HCEC 1CT (cell line): ENCODE measurements around the gene DNAJC4.

Experiments
- DNase-seq: peaks from one replicate; pipeline ENCODE4 v3.0.0-alpha.2; 2017

The DNAJC4 gene

DNA sequence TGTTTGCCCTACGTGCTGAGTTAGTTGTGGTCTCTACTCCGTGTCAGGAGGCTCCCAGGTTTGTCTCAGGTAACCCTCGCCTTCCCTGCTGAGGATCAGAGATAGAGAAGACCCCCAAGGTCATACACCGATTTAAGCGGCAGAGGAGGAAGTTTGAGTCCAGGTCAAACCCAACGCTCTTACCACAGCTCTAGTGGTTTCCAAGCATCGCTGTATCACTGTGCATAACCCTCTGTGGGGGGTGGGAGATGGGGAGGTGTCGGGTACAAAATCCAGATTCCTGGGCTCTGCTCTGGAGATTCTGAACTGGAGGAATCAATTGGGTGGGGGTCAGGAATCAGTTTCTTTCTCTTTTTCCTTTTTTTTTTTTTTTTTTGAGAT lies 627 bp downstream of the DNAJC4 start:
- DNase-seq = no peak

GRCh38 chr11:64231546-64231945 lies 1.2 kb downstream of the DNAJC4 start:
- DNase-seq = no peak

DNA sequence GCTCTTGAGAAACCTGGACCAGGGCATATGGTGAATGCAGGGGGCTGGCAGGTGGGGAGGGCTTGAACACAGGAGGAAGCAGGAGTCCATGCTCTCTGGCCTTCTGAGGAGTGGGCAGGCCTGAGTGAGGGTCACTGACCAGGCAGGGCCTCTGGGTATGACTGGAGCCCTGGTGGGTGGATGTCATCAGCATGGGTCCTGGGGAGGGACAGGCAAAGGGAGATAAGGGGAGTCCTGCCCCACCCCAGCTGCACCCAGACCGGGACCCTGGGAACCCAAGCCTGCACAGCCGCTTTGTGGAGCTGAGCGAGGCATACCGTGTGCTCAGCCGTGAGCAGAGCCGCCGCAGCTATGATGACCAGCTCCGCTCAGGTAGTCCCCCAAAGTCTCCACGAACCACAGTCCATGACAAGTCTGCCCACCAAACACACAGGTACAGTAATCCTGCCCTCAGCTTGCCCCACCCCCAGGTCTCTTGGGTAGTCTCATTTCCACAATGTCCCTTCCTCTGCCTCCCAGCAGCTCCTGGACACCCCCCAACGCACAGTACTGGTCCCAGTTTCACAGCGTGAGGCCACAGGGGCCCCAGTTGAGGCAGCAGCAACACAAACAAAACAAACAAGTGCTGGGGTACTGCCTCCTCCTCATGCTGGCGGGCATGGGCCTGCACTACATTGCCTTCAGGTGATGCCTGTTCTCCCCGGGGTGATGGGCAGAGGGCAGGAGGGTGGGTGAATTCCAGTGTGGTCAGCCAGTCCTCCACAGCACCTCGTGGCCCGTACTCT lies 2.0 kb downstream of the DNAJC4 start:
- no peak for DNase-seq

DNA sequence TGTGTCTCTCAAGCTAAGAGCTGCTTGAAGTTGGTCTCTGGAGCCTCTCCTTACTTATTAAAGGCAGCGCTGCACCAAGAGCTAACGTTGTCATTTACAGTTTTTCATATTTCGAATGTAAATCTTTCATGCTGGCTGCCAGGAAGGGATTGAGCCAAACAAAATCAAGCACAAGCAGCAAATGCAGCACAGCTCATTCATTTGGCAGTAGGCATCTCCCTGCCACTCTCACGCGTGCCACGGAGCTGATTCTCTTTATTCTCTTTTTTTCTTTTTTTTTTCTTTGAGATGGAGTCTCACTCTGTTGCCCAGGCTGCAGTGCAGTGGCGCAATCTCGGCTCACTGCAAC lies 2.6 kb downstream of the DNAJC4 start:
- DNase-seq = no peak

DNA sequence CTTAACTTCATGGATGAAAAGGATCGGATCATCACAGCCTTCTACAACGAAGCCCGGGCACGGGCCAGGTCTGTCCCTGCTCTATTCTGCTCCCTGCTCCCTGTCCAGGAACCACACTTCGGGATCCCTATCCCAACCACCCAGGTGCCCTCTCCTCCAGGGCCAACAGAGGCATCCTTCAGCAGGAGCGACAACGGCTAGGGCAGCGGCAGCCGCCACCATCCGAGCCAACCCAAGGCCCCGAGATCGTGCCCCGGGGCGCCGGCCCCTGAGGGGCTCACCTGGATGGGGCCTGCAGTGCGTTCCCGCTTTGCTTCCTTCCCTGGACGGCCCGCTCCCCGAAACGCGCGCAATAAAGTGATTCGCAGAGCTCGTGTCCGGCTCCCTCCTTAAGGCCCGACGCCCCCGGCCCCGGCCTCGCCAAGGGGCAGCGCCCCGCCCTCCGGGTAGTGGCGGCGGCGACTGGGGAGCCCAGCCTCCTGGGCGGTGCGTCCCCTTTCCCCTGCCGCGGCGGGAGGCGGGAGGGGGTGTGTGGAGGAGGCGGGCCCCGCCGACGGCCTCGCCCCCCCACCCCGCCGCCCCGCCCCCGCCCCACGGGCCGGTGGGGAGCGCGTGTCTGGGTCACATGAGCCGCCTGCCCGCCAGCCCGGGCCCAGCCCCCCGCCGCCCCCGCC lies 3.7 kb downstream of the DNAJC4 start, which contains the start of gene VEGFB:
Gene VEGFB, plus strand, starts transcription at position 672 of the 674 bp plus-strand sequence. CDS start 250 bp downstream, outside the sequence.
- no peak for DNase-seq

- no peak for DNase-seq
These were observed 4.5 kb downstream of the DNAJC4 start for GRCh38 chr11:64234647-64235379.

DNA sequence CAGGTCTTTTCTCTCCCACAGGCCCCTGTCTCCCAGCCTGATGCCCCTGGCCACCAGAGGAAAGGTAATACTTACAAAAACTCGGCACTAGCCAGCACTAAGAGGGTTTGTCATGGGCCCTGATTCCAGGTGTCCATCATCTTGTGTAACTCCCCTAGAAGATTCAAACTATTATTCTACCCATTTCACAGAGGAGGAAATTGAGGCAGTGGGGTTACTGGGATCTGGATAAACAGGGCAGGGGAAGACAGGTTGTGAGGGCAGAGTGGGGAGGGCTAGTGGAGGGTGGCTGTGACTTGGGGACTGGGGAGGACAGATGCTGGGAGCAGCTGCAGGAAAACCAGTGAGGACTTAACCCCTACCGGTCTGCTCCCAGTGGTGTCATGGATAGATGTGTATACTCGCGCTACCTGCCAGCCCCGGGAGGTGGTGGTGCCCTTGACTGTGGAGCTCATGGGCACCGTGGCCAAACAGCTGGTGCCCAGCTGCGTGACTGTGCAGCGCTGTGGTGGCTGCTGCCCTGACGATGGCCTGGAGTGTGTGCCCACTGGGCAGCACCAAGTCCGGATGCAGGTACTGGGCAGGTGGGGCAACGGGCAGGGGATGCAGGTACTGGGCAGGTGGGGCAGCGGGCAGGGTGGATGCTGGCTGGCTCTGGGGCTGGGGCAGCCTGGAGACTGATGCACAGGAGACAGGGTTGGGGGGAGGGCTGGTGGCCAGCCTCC lies 5.3 kb downstream of the DNAJC4 start:
- DNase-seq = no peak

- no peak for DNase-seq
These were observed 7.2 kb downstream of the DNAJC4 start for GRCh38 chr11:64237484-64237951.

DNA sequence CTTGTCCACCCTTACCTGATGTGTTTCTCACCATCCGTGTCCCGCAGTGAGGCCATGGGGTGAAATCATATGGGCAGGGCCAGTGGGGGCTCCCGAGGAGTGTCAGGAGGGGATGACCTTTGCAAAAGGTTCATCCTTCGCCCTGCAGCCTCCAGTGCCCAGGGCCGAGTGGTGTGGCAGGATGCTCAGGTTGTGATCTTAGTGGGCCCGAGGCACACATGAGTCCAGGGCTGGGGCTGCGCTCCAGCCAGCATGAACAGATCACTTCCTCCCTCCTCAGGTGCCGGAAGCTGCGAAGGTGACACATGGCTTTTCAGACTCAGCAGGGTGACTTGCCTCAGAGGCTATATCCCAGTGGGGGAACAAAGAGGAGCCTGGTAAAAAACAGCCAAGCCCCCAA lies 7.7 kb downstream of the DNAJC4 start:
- DNase-seq = no peak

GRCh38 chr11:64238999-64239398 lies 8.7 kb downstream of the DNAJC4 start:
- no peak for DNase-seq

GRCh38 chr11:64239662-64240434 lies 9.5 kb downstream of the DNAJC4 start:
- no peak for DNase-seq

- peak; percentile 94 for DNase-seq
These were observed 10.3 kb downstream of the DNAJC4 start, which contains the start of gene FKBP2 for GRCh38 chr11:64240435-64241240. Gene FKBP2 (plus strand): TSS chr11:64241095. CDS start chr11:64242388, 1,293 bp downstream.

- DNase-seq = peak; percentile 99
These were observed 10.8 kb downstream of the DNAJC4 start for GRCh38 chr11:64241241-64241490.

DNA sequence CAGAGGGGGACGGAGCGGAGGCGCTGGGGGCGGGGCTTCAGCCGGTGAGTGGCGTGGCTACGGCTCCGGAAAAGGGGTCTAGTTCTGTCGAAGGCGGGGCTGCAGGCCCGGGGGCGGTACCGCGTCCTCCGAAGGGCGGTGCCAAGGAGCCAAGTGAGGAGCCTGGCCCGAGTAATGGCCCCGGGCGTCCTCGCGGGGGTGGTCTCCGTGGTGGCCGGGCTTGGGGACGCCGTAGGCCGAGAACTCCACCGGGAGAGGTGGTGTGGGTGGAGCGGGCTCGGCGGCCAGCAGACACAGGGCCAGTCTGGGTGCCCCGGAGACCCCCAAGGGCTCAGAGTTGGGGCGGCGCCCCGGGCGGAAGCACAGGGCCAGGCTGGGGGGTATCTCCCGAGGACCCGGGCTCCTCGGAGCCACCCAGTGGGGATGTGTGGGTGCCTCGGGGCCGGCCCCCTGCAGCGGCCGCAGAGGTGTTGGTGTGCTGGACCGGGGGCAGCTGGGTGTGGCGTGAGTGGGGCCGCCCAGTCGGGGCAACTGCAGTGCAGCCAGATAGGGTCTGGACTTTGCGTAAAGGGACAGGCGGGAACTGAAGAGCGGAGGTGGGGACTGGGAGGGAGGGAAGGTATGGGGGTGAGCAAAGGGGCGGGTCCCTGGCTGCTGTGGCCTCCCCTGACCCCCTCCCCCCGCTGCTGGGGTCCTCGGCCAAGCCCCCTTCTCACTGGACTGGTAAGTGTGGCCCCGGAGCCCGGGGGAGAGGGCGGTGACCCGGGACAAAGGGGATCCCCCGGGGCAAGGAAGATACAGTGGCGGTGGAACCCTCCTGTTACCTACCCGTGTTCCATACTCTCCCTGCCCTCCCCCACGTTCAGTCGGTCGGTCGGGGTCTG lies 11.4 kb downstream of the DNAJC4 start:
- peak; percentile 20 for DNase-seq

- DNase-seq = no peak
These were observed 13.0 kb downstream of the DNAJC4 start for GRCh38 chr11:64243236-64243854.

DNA sequence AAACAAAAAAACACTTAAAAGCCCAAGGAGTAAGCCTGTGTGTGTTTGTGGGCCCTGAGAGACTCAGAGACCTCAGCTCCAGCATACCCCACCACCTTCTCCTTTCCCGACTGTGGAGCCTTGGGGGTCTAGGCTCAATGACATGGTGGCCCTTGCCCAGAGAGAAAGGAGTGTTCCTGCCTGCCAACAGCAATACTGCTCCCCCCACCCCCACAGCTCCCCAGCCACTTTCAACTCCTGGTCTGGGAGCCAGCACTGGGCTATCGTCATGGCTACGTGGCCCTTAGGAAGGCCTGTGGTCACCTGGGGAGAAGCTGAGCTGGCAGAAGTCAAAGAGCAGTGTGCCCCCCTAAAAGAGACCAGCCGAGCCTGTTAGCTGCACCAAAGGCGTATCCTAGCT lies 13.8 kb downstream of the DNAJC4 start:
- no peak for DNase-seq

DNA sequence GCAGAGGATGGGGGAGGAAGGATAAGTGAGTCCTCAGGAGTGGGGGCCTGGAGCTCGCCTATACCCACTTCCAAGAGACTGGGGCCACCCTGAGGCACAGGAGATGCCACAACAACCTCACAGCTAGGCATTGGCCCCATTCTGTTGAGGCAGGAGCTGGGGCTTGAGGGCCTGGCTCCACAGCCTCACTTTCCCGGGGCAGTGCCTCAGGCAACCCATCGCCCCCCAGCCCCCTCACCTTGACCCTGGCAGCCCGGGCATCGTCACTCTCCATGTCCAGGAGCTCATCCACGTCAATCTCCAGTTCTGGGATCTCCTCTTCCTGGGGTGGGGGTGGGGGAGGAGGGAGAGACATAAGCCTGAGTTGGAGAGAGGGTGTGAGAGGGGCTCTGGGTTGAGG lies 14.6 kb downstream of the DNAJC4 start:
- DNase-seq = no peak

- DNase-seq = no peak
These were observed 15.1 kb downstream of the DNAJC4 start for GRCh38 chr11:64245401-64245796.

DNA sequence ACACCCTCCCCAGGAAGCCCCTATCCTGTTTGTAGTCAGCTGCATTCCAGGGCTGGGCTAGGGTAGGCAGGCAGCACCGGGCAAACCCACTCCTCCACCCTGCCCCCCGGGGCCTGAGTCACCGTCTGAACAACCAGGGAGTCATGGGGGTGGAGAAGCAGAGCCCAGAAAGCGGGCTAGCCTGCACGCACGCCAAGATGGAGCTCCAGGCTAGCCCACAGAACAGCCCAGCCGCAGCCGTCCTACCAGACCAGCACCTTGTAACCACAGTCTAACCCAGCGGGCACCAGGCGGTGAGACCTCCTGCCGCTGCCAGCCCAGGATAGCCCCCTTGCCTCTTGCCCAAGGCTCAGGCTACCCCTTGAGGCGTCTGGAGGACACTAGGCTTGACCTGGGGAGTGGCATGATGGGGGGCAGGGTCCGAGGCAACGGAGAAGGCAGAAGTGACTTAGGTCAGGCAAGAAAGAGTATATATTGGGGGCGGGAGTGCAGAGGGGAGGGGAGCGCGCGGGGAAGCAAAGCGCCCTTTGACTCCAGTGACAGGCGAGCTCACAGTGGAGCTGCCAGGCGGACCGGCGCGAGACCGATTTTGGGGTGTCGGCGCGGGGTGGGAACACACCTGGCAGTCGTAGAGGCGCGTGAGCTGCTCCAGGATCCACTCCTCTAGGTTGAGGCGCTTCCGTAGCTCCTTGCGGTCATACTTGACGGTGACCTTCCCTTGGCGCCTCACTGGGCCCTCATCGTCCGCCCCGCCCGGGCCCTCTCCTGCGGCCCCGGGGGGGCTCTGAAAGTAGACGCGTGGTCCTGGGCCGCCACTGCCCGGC lies 15.7 kb downstream of the DNAJC4 start:
- peak; percentile 90 for DNase-seq
